CD4-positive, alpha-beta T cell treated with Interferon alpha-2 for 1 hour (primary cell): ENCODE results near the gene C1orf198.
A peak's percentile ranks its signal among the peaks of the same experiment; 100 is the strongest.

ENCODE experiments used
- DNase-seq, 2 donors: peaks; one replicate each; pipeline ENCODE4 v3.0.0-alpha.2; 2020 to 2022

Gene C1orf198

DNA sequence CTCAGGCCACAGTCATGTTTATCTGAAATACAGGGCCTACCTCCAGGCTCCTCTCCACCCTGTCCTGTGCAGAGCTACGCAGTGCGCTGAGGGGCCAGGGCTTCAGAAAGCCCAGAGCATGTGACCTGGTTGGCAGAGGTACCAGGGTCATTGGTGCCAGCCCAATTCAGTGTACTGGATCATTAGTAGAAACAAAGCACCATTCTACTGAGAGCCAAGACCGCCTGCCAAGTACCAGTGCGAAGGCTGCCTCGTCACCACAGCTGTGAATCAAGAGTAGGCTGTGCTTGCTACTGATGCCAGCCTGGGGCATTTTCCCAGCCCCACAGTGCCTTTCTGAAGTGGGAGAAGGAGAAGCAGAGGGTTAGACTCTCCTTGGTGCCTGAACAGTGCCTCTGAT, 61.3 kb downstream of the C1orf198 start:
- DNase-seq = no peak

DNA sequence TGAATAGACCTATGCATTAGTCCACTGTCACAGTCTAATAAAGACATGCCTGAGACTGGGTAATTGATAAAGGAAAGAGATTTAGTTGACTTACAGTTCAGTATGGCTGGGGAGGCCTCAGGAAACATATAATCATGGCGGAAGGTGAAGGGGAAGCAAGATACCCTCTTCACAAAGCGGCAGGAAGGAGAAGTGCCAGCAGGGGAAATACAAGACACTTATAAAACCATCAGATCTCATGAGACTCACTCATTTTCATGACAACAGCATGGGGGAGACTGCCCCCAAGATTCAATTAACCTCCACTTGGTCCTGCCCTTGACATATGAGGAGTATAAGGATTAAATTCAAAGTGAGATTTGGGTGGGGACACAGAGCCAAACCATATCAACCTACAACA, 61.8 kb downstream of the C1orf198 start:
- no peak for DNase-seq

DNA sequence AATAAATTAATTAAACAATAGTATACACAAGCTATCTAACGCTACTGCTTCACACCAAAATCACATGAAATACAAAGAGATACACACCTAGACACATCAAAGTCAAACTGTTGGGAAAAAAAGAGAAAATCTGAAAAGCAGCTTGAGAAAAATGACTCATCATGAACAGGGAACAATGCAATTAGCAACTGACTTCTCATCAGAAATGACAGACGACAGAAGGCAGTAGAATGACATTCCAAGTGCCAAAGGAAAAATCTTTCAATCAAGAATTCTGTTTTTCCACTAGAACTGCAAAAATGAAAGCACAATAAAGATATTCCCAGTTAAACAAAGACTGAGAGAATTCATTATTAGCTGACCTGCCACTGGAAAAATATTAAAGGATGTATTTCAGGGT, 63.9 kb downstream of the C1orf198 start:
- DNase-seq = no peak

GRCh38 chr1:230800891-230801840, 67.2 kb downstream of the C1orf198 start:
- no peak for DNase-seq

DNA sequence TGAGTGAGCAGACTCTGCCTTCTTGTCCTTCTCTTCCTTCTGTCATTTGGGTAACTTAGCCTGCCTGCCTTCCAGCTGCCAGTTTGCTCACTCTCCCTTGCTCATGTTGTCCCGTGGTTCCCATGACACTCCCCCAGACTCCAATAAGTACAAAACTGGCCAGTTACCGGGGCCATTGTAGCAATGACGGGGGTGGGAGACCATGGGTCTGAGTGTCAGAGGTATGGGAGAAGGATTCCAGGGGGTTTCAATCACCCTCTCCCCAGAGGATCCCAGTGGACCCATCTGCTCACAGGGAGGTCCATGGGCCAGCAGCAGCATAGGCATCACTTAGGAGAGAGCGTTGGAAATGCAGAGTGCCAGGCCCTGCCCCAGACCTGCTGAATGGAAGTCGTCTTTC, 69.8 kb downstream of the C1orf198 start:
- DNase-seq = no peak

GRCh38 chr1:230797942-230798365, 70.4 kb downstream of the C1orf198 start:
- DNase-seq = peak in 1 of 2 donors; percentile 4

GRCh38 chr1:230797376-230797920, 70.9 kb downstream of the C1orf198 start:
- DNase-seq = no peak

- no peak for DNase-seq
These were observed 71.7 kb downstream of the C1orf198 start for GRCh38 chr1:230796626-230797025.

GRCh38 chr1:230794871-230795605, 73.3 kb downstream of the C1orf198 start:
- DNase-seq = no peak

- no peak for DNase-seq
These were observed 73.9 kb downstream of the C1orf198 start for GRCh38 chr1:230794431-230794830.

DNA sequence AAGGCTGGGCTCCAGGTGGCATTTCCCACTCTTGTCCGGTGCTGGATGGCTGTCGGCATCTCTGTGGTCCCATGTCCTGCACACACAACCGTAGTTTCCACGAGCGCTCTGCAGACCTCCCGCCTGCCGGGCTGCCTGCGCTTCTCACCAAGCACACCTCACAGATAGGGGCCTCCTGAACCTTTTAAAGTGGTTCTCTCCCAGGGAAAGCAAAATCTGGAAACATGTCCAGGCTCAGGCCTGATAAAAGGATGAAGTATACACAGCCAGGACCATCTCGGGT, 74.9 kb downstream of the C1orf198 start:
- DNase-seq = no peak

GRCh38 chr1:230792691-230793462, 75.4 kb downstream of the C1orf198 start:
- DNase-seq = no peak

- DNase-seq = no peak
These were observed 76.2 kb downstream of the C1orf198 start for GRCh38 chr1:230791986-230792564.

DNA sequence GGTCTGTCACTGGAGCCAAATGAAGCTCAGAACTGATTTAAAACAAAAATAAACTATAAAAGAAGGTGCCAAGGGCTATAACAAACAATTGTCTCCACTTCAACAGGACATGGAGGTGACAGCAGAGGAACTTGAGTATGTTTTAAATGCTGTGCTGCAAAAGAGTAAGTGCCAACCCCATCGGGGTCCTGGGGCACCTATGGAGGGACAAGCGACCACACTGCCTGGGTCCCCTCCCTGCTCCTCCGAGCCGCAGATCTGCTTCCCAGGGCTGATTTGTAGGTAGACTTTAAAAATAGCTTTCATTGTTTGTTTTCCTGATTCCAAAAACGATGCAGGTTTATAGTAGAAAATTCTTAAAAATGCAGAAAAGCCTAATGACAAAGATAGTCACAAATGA, 78.3 kb downstream of the C1orf198 start:
- no peak for DNase-seq

- no peak for DNase-seq
These were observed 79.6 kb downstream of the C1orf198 start for GRCh38 chr1:230788561-230789275.

DNA sequence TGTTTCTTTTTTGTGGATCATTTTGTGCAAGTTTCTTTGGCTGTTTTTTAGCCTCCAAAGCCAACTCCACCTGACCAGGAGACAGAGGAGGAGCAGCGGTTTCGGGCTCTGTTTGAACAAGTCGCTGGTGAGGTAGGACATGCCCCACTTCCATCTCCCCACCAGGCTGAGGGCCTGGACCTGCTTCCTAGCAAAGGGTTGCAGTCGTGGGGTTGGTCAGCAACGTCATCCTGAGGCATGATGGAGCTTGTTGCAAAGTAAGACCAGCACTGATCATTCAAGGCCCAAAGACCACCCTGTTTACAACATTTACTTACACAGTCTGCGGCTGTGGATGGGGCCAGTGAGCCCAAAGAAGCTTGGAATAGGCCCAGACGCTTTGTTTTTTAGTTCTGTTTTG, 80.8 kb downstream of the C1orf198 start:
- DNase-seq = no peak
